Stimulated activated CD8-positive, alpha-beta memory T cell treated with anti-CD3 and anti-CD28 coated beads, Interleukin-15, amount 100 ng/mL, for 4 hours (primary cell): ENCODE data around the gene ZDHHC17.

Experiments used
- DNase-seq, 2 donors: peaks; one replicate each; pipeline ENCODE4 v3.0.0-alpha.2; 2020; ENCODE audit warnings: low read depth in 2 of 2

The ZDHHC17 gene

DNA sequence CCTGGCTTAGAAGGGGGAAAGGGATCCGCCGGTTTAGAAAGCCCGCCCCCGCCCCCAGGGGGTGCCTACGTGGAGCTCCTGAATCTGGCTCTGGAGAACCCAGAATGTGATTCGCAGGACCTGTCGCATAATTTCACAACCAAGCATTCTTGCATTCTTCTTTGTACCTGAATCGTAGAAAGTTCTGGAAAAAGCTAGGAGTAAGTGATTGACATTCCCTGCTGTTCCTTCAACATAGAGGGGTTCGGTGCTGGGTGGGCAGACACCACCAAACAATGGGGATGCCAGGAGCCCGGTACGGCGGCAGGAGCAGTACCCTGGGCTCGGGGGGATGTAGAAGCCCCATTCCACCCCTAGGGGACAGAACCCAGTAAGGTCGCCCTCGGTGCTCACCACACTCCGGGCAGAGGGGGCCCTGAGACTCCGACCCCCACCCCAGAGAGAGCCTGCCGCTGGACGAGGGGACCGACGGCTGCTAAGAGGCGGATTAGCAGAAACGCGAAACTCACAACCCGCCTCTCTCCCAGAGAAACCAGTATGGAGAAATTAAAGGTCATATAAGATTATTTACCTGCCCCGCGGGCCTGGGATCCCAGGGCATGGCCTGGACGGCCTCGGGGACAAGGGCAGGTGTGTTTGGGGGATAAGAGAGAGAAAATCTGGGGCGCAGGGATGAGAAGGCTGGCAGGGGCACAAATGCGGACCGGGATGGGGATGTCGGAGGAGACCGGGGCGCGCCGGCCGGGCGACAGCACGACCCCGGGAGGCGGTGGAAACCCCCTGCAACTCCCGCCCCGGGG is 114.4 kb downstream of the ZDHHC17 start:
- DNase-seq, result no peak

DNA sequence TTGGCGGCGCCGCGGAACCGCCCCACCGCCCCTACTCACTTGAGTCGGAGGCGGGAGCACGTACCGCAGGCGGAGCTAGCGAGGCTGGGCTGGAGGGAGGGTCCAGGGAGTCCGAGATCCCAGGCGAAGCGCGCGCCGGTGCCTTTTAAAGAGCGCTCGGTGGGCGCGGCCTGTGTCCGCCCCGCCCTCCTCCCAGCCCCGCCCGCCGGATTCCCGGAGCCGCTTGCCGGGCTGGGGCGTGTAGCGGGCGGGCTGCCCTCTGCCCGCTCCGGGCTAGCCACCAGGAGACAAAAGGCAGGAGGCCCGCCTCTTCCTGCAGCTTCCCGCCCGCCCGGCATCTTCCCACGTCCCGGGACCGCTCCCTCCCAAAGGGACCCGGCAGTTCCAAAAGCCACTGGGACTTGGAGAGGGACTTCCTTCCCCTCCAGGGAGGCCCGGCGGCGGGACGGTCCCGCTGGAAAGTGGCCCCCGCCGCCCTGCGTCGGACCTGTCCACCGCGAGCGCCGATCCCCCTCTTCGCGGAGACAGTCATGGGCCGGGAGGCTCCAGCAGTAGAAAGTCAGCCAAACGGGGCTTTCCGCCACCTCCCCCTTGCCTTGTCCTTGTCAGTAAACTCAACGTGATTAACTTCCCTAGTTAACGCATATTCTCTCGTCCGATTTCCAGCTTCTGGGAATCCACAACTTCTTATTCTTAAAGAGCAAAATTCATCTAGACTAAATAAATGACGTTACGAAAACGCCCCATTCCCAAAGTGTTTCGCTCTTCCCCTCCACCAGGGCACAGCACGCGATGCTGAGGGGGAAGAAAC is 115.2 kb downstream of the ZDHHC17 start, which contains the start of gene CSRP2:
Gene CSRP2, minus strand, starts transcription at position 121 of the 811 bp plus-strand sequence. CDS start 12,759 bp downstream, outside the sequence.
- DNase-seq, result peak in 1 of 2 donors; percentile 36

DNA sequence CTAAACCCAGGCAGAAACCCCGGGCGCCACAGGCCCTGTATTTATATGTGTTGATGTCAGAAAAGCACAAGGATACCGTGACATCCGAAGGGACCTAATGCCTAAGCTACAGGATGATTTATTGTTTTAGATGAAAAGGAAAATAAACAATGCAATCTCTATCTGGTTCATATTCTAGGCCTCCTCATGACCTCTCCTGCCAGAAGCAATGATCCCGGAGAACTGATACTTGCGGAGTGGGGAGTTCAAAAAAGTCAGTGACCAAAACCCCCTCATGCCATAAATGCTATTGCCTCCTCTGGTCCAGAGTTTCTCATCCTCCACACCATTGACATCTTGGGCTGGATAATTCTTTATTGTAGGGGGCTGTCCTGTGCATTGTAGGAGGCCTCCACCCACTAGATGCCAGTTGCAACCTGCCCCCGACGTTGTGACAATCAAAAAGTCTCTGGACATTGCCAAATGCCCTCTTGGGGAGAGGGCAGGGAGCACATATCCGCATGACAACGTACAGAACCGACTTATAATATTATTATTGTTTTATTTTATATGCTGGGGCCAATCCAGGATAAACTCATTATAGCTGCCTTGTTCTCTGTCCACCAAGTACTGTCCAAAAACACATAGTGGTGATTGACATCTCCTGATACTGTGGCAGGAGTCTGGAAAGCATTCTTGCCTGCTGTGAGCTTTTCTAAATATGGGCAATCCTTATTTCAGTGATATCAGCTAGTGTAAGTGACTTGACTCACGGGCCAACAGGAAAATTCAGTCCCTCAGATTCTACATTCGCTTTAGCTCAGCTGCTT is 116.0 kb downstream of the ZDHHC17 start:
- DNase-seq, result no peak

GRCh38 chr12:76880519-76881023 is 116.7 kb downstream of the ZDHHC17 start:
- no peak for DNase-seq

DNA sequence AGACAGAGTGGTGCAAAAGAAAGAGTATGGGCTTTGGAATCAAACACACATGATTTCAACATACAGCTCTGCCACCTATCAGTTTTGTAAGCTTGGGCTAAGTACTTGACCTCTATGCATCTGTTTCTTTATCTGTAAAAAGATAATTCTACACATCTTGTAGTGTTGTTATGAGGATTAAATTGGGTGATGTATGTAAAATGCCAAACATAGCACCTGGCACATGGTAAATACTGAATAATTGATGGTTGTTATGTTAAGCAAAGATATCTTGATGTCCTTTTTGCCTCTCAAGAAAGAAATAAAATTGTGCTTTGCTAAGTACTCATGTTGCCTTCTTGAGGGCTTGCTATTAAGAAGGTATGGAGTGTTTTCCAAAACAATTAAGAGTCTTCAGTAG is 117.2 kb downstream of the ZDHHC17 start:
- no peak for DNase-seq

DNA sequence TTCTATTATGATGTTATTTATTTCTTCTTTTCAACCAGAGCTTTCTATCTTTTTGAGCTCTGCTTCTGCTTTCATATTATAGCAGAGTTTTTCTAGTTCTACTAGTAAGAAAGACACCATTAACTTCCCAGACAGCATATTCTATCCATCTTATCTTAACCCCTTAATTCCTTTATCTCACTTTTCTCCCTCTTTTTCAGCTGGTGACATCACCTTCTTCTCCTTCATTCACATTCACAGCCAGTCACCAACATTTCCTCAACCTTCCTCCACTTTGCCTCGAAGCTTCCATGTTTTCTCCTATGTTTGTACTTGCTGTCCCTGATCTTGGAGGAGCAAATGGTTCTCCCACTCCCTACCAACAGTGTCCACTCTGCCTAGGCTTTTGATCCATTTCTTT is 118.5 kb downstream of the ZDHHC17 start:
- DNase-seq, result no peak

- DNase-seq, result no peak
Observed at GRCh38 chr12:76883151-76883550, 119.2 kb downstream of the ZDHHC17 start.

DNA sequence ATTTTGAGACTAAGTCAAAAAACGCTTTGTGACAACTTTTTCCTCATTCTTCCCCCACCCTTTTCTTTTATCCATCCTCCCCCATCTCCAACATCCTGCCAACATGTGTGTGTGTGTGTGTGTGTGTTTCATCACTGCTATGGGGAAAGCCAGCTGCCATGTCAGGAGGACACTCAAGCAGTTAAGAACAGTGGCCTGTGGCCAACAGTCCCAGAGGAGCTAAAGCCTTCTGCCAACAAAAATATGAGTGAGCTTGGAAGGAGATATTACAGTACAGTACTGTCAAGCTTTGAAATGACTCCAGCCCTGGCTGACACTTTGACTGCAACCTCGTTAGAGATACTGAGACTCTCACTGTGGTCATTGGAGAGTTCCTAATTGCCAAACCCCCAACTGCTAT is 119.9 kb downstream of the ZDHHC17 start:
- no peak for DNase-seq

DNA sequence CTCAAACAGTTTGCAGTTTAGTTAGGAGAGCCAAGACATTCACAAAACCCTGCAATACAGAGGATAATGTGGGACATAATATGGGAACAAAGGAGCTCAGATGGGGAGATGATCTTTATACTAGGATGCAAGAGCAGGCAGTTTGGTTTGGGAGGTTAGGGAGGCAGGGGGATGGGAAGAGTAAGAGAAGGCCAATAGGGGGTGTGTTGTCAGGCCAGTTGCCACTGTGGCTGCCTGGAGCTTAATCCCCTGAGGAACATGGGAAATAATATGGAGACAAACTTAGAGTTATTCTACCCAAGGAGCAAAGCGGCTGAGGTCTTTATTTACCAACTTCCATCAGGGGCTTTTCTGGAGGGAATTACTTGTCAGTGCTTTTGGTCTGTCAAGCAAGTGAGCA is 124.9 kb downstream of the ZDHHC17 start:
- DNase-seq, result no peak

- DNase-seq, result peak in 1 of 2 donors; percentile 21
Observed at GRCh38 chr12:76890151-76891143, 126.5 kb downstream of the ZDHHC17 start.

DNA sequence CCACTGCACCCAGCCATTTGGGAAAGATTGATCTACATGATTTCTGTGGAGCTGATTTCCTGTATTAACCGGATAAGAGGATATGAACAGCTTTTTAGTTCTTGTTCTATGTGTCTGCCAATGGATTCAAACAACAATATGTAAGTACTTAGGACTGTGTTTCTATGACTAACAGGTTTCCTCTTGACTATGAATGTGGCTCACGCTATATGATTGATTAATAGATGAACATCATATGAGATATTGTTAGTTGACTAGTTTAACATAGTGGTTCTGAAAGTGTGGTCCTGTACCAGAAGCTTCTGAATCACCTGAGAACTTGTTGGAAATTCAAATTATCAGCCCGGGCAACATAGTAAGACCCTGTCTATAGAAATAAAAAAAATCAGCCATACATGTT is 127.7 kb downstream of the ZDHHC17 start:
- DNase-seq, result no peak

- DNase-seq, result no peak
Observed at GRCh38 chr12:76895796-76896195, 131.9 kb downstream of the ZDHHC17 start.

DNA sequence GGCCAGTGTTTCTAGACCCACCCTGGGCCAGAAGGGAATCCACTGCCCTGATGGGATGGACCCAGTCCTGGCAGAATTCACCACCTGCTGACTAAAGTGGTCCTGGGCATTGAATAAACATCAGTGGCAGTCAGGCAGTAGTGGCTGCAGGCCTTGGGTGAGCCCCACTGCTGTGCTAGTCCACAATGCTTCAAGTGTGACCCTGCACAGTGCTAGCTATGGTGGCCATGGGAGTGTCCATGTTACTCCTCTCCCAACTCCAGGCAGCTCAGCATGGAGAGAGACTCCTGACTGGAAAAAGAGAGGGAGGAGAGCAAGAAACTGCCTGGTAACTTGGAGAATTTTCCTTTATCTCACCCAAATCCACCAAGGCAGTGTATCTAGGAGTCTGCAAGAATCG is 132.4 kb downstream of the ZDHHC17 start:
- no peak for DNase-seq

GRCh38 chr12:76898442-76898841 is 134.5 kb downstream of the ZDHHC17 start:
- no peak for DNase-seq

DNA sequence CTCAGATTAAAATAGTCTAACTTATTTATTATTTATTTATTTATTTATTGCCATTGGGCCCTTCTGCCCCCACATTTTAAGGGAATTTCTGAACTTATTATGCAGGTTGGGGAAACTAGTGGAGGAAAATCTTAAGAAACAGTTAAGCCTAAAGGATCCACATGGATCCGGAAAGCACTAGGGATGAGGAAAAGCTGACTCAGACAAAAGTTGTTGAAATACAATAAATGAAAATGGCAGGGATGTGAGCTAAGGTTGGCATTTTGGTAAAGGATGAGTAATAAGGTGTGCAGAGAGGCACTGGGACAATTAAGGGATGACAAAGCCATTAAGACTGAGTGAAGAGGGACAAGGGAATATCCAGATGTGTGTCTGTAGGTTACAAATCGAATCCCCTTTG is 135.6 kb downstream of the ZDHHC17 start:
- DNase-seq, result no peak

DNA sequence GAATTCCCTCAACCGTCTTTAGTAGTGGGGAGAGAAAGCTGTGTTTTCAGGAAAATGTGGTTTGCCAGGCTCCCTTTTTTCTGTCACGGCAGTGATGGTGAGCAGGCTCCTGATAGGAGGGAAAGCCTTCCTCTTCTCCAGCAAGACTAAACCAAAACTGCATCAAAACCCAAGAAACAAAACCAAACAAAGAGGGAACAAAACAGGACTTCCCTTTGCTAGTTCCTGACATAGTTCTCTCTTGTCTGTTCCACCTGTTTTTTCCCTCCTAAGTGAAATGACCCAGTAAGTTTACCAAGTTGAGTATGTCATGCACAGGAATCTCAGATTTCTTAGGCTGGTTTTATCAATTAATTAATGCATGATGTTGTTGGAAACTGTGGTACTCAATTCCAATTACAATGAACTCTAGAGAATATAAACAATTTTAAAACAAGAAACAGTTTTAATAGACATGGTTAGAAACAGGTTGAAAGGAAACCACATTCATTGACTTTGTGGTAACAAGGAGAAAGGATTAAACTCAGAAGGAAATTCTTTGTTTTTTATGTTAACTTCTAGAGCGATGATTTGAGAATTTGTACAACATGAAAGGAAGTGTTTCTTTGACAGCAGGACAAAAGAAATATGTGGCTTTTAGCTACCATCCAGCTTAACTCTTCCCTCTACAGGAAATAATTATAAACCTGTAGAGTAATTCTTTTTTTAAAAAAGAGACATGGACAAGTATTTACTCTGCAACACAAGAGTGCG is 137.9 kb downstream of the ZDHHC17 start:
- no peak for DNase-seq
